ENCODE data around the gene BHLHE41. TPM values are rescaled to one million over a fixed set of nuclear protein-coding genes. Genes with fewer than 3 reads are reported as not detected.
A peak's percentile ranks its signal among the peaks of the same experiment; 100 is the strongest.

BHLHE41 gene
- total and polyA plus RNA-seq, 2 of the 8 experiments (the other 6 are each of a cell fraction or from before 2014, with no cell fraction given), result 1.1 to 3.4 TPM

DNA sequence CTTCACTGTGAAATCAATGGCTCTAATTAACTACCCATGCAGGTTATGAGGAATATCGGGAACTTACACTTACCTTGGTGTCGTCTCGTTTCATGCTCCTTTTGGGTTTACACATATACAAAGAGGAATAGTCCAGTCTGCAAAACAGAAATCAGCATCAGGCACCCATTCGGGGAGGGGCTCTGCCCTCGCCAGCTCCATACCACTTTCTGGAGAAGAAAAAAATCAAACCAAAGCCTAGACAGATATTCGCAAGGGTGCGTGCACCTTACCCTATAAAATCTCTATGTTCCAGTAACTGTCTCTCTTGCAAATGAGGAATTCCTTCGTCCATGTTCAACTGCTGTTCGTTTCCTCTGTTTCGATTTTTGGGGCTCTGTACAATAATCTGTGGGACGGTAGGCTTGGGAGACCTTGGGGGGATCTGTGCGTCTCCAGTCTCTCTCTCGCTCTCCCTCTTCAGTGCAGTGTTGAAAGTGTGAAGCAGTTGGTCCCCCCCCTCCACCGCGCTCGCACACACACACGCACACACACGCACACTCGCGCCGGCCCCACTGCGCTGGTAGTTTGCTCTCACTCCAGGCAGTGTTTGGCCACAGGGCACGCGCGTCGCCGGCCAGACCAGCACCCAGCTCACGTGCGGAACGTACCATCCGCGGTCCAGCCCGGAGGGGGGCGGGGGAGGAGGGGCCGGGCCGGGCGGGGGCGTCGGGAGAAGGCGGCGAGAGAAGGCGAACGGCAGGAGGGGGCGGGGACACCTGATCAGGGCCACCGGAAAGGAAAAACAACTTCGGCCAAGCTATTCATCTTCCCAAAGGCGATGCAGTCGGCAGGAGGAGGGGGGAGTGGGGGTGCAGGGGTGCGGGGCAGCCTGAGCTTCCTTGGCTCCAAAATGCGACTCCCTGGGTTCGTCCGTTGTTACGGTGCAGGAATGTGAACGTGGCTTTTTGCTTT, at the start of gene BHLHE41 (continued):
- TF ChIP-seq RBBP5 (IDR thresholded peaks at IDR 0.05; ENCODE audit: borderline replicate concordance, low read depth, low read length), result peak; percentile 66; the same call in 1 of the 2 replicates
- no peak for TF ChIP-seq YY1 (IDR thresholded peaks at IDR 0.05; ENCODE audit: low read depth, low read length)

Measured in H1 (cell line).